Upper lobe of left lung (tissue), 4 donors: Measurements from ENCODE around the gene TBX4.

Experiments used
- EP300 ChIP-seq, 4 donors: sonication (generic); formaldehyde crosslinking; IDR thresholded peaks; one replicate each; pipeline ENCODE4 v1.5.1; 2017; ENCODE audit warnings: antibody characterized with exemption in 4 of 4, control low read depth in 2 of 4
- POLR2A ChIP-seq, 4 donors: fragments of 450-650 bp; IDR thresholded peaks; one replicate each; pipeline ENCODE4 v1.5.1; 2016 to 2017; ENCODE audit warnings: antibody characterized with exemption in 4 of 4, mild to moderate bottlenecking in 2 of 4
- POLR2AphosphoS5 ChIP-seq, 2 donors: sonication (generic); formaldehyde crosslinking; IDR thresholded peaks; one replicate each; pipeline ENCODE4 v1.5.1; 2017; ENCODE audit warnings: antibody characterized with exemption in 2 of 2
- TF ChIP-seq, protein P1 (sequence below), 6 experiments: fragments of 450-650 bp in 4 of 6; fragments of 200-600 bp in 2 of 6; sonication (generic) in 2 of 6; IDR thresholded peaks; one replicate each; pipeline ENCODE4 v1.5.1; 2016 to 2019; ENCODE audit warnings: antibody characterized with exemption in 6 of 6

DNA sequence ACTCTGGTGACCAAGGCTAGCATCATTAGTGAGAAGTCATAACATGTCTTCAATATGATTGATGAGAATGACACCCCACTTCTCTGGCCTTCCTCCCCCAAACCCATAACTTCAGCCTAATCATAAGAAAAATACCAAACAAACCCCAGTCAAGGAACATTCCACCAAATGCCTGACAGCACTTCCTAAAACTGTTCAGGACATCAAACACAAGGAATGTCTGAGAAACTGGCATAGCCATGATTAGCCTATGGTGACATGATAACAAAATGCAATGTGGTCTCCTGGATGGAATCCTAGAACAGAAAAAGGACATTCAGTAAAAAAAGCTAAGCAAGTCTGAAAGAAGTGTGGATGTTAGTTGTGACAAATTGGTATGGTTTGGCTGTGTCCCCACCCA is 24.7 kb upstream of the TBX4 start:
- TF ChIP-seq, protein P1, sequence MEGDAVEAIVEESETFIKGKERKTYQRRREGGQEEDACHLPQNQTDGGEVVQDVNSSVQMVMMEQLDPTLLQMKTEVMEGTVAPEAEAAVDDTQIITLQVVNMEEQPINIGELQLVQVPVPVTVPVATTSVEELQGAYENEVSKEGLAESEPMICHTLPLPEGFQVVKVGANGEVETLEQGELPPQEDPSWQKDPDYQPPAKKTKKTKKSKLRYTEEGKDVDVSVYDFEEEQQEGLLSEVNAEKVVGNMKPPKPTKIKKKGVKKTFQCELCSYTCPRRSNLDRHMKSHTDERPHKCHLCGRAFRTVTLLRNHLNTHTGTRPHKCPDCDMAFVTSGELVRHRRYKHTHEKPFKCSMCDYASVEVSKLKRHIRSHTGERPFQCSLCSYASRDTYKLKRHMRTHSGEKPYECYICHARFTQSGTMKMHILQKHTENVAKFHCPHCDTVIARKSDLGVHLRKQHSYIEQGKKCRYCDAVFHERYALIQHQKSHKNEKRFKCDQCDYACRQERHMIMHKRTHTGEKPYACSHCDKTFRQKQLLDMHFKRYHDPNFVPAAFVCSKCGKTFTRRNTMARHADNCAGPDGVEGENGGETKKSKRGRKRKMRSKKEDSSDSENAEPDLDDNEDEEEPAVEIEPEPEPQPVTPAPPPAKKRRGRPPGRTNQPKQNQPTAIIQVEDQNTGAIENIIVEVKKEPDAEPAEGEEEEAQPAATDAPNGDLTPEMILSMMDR (IDR thresholded peaks at IDR 0.05), result no peak
- TF ChIP-seq POLR2AphosphoS5 (IDR thresholded peaks at IDR 0.05) (no peak), POLR2A (IDR thresholded peaks at IDR 0.05) (no peak), EP300 (IDR thresholded peaks at IDR 0.05) (no peak)
